DMS153 treated with DMSO at 0.1 percent for 48 hours (cell line): ENCODE data around the gene IFITM5.
"Not testable (repeated sequence)": the region's sequence is repeated elsewhere in the genome, so short reads cannot be mapped to it uniquely, and the experiment has no call there.

Source experiments
- DNase-seq: peaks from one replicate; lab custom pipeline; 2025; ENCODE audit not compliant: unreplicated experiment; lab: John Stamatoyannopoulos, UW

Gene IFITM5

DNA sequence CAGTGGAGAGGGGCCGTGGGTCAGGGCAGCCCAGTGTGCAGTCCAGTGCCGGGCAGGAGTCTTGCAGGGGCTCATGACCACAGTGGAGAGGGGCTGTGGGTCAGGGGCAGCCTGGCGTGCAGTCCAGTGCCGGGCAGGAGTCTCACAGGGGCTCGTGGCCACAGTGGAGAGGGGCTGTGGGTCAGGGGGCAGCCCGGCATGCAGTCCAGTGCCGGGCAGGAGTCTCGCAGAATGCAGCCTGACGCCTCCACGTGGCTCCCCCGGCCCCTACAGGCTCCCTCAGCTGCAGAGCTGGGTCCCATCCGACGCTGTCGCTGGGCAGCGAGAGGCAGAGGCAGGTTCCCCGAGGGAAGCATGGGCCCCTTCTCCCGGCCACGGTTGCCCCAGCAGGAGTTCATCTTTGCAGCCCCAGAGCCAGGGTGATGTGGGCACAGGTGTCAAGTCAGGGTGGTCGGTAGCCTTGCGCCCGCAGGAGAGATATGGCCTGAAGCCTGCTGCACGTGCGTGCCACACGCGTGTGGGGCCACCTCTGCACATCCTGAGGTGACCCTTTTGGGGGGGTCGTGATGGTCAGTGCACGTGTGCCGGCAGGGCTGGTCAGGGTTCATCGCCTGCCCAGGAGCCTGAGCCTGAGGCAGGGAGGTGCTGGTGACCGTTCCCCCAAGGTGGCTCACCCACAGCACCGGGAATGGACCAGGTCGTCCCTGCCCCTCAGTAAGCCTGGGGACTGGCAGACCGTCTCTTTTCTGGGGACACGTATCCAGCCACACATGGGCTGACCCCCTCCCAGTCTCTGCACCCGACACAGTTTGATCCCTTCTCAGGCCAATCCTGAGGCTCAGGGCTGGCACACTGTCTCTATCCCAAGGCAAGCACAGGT, 2.9 kb downstream of the IFITM5 start:
- DNase-seq = no peak

DNA sequence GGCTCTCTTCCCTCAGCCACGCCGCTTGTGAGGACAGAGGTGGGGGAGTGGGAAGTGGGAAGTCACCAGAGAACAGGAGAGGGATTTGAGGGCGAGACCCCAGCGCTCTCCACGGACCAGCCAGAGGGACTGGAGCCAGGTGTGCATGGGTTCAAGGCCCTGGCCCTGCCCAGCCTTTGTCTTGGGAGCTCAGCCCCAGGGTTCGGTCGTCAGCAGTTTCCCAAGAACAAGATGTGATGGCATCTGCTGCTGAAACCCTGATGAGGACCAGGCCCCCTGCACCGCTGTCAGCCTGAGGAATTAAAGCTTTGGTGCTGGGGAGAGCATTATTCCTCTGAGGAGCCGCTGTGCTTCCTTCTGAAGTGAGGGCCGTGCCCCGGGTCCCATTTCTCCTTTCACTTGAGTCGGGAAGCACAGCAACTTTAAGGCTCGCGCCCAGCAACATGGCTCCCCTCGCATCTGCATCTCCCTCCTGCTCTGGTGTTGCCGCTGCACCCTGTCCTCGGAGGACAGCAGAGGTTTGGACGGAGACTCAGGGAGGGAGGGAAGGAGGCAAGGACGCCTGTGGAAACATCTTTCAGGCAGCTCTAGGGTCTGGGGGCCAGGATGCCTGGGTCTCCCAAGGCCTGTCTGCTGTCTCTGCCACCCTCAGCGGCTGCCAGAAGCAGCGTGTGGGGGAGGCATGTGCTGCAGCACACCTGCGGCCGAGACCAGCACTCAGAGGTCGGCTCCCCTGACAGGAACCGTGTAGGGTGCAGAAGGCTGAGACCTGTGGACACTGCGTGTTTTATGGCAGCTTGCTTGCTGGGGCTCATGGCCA, 3.8 kb downstream of the IFITM5 start:
- DNase-seq = no peak

- DNase-seq = no peak
Observed at GRCh38 chr11:294780-295179, 4.5 kb downstream of the IFITM5 start.

GRCh38 chr11:293852-294661, 5.3 kb downstream of the IFITM5 start:
- no peak for DNase-seq

DNA sequence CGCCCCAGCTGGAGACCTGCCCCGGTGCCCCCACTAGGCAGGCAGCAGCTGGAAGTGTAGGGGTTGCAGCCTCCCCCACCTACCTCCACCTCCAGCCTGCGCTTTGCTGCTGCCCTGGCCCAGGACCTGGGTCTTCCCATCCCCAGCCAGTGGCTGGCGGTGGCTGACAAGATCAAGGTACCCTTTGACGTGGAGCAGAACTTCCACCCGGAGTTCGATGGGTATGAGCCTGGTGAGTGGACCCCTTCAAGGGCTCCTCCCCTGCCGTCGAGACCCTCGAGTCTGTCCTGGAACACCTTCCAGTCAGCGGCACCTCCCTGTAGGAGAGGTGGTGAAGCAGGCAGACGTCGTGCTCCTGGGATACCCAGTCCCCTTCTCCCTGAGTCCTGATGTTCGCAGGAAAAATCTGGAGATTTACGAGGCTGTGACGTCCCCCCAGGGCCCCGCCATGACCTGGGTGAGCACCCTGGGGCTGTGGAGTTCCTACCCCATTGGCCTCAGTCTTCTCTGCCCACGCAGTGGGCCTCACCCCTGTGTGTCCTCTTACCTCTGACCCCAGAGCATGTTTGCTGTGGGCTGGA, 6.0 kb downstream of the IFITM5 start:
- DNase-seq = no peak

- no peak for DNase-seq
Observed at GRCh38 chr11:292211-293121, 6.9 kb downstream of the IFITM5 start.

DNA sequence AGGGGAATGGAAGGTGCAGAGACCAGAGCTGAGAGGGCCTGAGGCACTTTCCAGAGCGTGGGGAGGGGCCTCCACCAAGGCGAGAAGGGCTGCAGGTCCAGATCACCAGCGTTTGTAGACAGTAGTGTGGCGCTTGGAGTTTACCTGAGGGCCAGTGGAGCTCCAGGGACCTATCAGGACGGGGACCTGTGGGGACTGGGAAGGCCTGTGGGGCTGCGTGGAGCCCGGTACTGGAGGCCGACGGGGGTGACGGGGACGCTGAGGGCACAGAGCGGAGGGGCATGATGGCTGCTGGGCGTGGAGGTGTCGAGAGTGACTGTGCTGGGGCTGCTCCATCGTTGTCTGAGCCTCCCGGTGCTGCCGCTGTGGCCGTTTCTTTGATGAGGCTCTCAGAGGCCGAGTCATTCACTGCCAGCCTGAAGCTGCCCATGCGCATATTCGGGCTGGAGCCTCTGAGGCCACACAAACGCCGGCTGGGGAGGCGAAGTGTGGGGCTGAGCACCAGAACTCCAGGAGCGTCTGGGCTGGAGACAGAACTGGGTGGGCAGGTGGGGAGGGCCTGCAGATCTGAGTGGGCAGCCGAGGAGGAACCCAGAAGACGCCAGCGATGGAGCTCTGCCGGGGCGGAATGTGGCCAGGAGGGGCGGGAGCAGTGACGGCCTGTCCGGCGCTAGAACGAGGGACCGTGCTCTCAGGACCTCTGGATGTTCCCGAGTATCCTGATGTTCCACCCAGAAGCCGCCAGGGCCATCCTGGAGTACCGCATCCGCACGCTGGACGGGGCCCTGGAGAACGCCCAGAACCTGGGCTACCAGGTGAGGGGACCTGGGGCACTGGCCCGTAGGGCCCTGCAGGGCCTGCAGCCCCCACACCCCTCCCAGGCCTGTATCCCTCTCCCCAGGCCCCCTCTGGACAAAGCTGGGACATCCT, 7.8 kb downstream of the IFITM5 start:
- DNase-seq = no peak

DNA sequence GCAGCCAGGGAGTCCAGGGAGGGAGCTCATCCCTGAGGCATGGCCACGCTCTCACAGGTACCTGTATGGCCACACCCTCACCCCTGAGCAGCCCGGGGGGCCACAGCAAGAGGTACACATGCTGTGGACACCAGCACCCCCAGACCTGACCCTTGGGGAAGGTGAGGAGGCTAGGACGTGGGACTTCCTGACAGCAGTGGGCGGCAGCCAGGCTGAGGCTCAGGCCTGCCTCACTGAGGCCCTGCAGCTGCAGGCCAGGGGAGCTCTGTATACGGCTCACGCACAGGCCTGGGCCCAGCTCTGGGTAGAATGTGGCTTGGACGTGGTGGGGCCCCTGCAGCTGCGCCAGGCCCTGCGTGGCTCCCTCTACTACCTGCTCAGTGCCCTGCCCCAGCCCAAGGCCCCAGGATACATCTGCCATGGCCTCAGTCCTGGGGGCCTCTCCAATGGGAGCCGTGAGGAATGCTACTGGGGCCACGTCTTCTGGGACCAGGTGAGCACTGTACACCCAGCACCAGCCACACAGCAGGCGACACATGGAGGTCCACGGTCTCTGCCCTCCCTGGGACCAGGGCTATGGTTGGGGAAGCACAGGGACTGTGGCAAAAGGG, 8.6 kb downstream of the IFITM5 start:
- no peak for DNase-seq

GRCh38 chr11:289712-290620, 9.4 kb downstream of the IFITM5 start:
- DNase-seq = no peak

GRCh38 chr11:289398-289711, 10.0 kb downstream of the IFITM5 start:
- DNase-seq = no peak

DNA sequence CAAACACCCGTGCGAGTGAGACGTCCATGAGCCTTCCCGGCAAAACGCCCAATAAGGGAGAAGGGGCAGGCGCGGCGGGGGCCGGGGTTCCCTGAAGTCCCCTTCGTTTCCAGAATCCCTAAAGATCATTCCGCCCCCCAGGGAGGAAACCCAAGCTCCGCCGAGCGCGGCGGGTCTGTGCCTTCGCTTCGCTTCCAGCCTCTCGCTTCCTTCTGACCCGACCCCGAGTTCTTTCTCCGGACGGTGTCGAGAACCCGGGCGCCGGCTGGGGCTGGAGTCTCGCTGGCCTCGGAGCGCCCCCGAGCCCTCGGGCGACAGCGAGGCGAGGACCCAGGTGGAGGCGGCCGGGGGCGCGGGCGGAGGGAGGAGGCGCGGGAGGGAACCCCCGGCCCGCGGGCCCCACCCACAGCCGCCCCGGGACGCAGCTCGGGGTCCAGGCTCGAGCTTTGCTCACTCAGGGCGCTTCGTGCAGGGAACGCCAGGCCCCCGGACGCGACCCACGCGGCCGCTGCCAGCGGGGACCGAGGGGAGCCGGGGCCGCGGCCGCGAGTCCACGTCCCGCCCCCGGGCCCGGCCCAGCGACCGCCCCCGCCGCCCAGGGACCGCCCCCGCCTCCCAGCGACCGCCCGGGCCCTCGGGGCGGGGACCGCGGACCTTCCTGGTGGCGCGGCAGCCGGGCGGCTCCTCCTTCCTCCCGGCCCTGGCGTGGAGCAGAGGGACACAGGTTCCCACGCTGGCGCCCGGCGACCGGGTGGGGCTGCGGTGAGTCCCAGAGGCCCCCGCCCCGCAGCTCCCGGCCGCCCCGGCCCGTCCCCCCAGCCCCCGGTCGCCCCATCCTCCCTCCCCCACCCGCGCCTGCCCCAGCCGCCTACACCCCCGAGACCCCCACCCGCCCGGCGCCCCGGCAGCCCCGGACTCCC, 10.6 kb downstream of the IFITM5 start, which contains the start of gene PGGHG:
Gene PGGHG, plus strand, starts transcription at position 649 of the 920 bp plus-strand sequence. CDS start 691 bp downstream, outside the sequence.
- DNase-seq = no peak

DNA sequence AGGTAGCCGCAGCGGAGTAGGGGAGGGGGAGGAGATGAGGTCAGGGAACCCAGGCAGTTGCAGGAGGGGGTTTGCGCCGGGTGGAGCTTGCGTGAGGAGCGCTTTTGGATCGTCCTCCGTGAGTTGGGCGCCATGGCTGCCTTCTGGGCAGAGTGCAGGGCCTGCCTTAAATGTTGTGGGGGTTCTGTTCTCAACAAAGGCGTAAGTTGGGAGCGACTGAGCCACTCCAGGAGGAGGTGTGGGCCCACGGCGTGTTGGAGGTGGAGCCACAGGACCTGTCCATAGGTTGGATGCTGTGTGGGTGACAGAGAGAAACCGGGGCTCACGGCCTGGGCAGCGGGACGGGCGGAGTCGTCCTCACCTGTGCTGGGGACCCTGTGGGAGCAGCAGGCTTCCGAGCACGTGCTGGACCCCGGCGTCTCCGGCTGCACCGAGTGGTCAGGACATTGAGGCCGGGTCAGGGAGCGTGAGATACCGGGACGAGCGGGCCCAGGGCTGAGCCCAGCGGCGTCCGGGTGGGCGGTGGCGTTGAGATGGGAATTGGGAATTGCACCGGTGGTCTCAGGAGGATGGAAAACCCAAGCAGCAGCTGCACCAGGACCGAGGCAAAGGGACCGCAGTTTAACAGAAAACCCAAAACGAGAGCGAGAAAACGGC, 11.4 kb downstream of the IFITM5 start:
- no peak for DNase-seq

- DNase-seq = not testable (repeated sequence)
Observed at GRCh38 chr11:286977-287820, 12.1 kb downstream of the IFITM5 start.

GRCh38 chr11:285894-286220, 13.5 kb downstream of the IFITM5 start:
- DNase-seq = no peak
